SIG-M5 treated with dmso at 0.1 percent for 504 hours (cell line): ENCODE data around the gene SUSD6.
A peak's percentile ranks its signal among the peaks of the same experiment; 100 is the strongest.

Experiments used
- DNase-seq: peaks from one replicate; lab custom pipeline; 2025; ENCODE audit not compliant: unreplicated experiment; lab: John Stamatoyannopoulos, UW

SUSD6 gene, protein sequence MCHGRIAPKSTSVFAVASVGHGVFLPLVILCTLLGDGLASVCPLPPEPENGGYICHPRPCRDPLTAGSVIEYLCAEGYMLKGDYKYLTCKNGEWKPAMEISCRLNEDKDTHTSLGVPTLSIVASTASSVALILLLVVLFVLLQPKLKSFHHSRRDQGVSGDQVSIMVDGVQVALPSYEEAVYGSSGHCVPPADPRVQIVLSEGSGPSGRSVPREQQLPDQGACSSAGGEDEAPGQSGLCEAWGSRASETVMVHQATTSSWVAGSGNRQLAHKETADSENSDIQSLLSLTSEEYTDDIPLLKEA

DNA sequence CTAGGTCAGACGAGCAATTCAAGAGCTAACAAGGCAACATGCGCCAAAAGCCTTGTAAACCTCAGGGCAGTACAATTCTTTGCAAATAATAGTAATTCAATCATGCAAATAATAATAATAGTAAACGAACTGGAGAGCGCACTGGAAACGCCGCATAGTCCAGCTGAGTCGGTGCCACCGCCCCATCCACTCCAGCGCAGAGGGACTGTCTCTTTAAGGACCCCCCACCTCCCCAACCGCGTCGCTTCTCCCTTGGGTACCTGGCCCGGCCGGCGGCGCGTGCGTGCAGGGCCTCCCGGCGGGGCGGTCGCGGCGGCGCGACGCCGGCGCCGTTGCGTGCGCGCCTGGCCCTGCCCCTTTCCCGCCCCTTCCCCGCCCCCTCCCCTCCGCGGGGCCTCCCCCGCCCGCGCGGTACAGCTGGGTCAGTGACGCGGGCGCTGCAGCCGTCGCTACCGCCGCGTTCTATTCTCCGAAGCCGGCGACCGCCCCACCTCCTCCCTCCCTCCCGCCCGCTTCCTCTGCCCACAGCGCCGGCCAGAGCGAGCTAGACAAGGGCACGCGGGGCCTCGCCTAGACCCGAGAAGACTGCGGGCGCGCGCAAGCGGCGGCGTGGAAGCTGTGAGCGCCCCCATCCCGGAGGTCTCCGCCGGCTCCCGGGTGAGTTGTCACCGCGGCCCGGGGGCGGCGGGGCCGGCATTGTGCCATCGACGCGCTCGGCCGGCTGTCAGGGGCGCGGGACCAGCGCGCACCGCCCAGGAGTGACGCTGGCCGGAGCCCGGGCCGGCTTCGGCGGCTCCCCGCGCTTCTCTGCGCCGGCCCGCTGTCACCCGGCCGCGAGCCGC, at the start of gene SUSD6:
TSS of gene SUSD6 (plus strand) at position 425 of the 842 bp plus-strand sequence. CDS start 46,997 bp downstream, outside the sequence.
- DNase-seq, result peak; percentile 94

DNA sequence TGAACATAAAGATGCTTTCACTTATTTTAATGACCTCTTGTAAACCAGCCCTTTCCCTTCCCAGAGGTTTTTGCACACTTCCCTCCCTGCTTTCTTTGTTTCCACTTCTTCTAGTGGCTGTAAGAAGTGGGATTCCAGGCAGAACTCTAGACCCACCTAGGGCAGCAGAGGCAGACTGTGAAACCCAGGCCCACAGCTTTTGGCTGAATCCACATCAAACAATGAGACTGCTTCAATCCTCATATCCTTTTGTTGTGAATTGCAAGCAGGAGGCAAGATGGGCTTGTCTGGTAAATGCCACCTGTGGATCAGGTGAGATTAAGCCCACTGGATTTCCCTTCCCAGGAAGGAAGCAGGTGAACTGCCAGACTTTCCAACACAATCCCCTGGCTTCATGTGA, 49.5 kb upstream of the SUSD6 start:
- no peak for DNase-seq

DNA sequence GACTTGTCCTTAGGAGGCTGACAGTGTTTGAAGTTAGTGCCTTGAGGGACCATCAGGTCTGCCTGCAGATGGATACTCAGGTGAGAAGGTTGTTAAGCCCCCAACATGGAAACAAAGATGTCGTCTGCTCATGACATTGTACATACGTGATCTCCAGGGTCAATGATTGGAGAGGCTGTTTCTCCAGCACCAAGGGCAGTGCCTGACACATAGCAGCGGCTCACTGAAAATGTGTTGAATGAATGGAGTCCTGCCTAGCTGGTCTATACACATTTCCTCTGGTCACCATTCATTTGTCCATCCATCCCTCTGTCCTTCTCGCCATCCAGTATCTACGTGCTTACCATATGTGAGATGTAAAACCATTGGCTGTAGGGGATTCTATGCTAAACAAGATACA, 43.8 kb upstream of the SUSD6 start:
- DNase-seq, result no peak

DNA sequence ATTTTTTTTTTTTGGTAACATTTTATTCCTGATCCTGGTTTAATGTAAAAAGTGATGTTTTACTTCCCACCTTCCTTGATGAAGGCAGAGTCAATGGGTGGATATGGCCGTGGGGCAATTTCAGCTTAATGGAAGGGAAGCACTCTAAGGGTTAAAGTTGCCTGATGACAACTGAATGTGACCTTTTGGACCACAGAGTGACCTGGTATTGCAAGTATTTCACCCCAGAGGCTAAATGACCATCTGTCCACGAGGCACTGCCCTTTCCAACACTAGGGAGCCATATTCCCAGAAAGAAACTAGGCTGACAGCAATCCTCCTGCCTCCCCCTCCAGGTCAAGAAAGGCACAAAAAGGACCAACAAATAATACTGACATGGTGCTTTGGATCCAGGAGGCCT, 41.5 kb upstream of the SUSD6 start:
- no peak for DNase-seq

DNA sequence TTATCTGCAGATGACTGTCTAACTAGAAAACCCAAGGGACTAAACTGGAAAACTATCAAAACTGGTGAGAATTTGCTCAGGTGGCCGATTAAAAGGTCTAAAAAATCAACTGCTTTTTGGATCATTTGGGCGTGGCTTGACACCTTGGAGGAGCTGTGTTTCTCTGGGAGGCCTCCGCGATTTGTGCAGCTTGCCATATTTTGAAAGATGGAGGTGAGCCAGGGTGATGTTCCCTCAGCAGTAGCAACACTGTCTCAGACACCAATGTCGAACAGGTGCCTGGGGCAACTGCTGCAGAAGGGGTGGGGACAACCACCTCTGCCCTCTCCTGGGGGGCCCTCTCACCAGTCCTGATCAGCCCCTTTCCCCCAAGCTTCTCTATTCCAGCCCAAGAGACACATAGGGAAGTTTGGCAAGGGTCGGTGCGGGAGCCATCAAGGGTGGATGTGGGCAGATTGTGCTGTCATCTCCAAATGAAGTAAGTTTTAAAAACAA, 40.5 kb upstream of the SUSD6 start:
- DNase-seq, result no peak

DNA sequence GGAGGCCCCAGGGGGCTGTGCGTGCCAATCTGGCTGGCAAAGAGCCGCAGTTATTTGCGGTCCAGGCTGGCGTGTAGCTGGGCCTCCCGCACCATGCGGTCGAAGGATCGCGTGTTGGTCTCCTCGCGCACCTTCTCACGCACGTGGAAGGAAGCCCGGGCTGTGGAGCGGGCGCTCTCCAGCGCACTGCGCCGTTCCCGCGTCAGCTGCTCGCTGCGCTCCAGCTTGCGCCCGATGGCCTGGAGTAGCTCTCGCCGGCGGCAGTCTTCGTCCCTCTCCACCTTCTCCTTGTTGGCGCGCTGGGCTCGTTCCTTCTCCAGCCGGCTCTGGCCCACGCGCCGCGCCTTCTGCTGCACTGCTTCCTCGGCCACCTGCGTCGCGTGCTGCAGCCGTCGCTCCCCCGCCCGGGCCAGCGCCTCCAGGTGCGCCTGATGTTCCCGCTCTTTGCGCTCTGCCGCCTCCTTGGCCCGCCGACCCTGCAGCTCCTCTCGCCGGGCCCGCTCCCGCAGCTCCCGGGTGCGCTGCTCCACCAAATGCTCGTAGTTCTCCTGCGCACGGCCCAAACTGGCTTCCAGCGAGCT, 39.9 kb upstream of the SUSD6 start:
- DNase-seq, result no peak

DNA sequence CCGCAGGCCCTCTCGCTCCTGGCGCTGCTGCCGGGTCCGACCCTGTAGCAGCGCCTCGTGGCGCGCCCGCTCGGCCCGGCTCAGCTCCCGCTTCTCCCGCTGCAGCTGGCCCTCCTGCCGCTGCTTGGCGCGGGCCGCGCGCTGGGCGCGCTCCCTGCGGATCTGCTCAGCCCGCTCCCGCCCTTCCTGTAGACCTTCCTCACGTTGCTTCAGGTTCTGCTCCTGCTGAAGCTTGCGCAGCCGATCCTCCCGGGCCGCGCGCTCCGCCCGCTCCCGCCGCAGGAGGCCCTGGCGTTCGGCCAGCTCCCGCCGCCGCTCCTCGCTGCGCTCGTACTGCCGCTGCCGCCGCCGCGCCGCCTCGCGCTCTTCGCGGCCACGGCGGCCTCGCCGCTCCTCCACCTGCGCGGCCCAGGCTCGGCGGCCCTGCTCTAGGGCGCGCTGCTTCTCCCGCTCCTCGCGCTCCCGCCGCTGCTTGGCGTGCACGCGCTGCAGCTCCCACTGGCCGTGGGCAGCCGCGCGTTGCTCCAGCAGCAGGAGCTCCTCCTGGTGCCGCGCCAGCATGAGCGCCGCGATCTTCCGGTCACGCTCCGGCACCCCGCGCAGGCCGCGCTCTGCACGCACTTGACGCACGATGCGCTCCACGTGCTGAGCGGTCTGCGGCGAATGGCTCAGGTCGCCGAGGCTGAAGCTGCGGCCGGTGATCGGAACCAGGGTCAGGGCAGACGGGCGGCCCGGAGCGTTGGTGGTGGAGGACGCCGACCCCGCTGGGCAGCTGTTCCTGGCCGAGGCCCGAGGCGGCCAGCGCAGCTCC, 39.2 kb upstream of the SUSD6 start:
- no peak for DNase-seq

DNA sequence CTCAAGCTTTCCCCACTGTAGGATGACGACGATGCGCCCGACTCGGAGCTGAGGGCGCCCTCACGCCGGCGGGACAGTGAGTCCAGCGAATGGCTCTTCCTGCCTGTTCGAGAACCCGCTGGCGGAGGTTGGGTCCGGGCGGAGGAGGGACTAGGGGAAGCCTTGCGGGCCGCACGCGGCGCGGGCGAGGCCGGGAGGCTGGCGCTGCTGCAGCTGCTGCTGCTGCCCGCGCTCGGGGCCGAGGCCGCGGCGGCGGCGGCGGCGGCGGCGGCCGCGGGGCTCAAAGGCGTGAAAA, 38.6 kb upstream of the SUSD6 start:
- no peak for DNase-seq

DNA sequence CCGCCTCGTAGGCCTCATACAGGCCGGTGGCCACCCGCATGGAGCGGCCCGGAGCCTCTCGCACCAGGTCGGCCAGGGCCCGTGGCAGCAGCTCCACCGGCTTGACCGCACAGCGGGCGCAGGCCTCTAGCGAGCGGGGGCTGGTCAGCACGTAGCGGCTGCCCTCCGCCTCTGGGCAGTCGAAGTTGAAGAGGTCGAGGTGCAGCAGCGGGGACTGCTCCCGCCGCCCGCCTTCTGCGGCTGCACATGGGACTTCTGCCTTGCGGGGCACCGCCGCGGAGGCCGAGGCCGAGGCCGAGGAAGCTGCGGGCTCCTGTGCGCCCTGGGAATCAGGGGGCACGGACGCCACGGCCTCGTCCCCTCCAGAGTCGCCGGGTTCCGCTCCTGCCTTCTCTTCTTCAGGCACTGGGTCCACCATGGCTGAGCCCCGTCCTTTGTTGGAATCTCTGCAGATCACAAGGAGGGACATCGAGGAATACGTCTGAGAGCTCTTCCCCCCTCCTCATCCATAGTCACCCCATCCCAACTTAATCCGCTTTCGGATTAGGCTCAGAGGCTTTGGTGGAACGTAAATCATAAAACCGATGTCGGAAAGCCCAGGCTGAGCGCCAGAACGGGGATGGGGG, 38.1 kb upstream of the SUSD6 start:
- no peak for DNase-seq

DNA sequence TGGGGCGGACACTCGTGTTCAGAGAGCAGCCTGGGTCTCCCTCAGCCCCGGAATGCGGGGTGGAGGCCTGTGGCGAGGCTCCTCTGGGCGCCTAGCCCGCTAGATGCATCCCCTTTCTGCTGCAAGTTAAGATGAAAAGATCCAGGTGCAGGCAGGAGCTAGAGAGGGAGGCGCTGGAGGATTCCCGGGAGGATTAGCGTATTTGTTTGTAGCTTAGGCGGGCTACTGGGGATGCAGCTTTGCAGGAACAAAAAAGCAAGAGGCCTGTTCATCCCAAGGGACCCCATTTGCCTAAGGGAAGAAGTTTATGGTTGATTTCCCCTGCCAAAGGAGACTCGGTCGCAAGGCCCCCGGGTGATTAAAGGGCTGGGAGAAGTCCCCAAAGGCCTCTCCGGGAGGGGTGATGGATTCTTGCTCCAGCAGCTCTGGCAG, 37.5 kb upstream of the SUSD6 start:
- no peak for DNase-seq

DNA sequence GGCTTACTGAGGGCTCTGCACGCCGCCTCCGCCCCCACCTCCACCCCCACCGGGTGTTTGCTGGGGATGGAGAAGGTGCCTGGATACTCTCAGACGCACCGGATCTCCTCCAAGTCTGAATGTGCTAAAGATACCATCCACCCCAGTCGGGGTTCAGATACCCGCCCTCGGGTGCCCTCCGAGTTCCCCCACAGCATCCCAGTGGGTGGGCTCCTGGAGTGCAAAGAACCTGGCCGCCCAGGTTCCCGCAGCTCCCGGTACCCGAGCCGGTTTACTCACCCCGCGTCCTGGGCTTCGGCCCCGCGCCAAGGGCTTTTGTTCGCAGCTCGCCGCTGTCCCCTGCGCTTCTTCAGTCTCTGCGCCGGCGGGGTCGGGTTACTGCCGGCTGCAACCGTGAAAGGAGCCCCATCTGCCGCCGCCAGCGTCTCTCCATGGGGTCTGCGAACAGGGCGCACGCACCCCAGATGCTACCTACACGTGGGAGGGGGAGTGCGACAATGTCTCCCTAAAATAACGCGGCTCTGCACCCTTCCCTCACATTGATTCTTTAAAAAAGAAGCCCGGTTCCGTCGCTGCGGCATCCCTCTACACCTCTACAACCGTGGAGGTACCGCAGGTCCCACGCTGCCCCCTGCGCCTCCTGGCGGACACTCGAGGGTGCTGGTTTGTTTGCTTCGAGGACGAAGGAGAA, 37.0 kb upstream of the SUSD6 start, which contains the start of gene CCDC177:
TSS of gene CCDC177 (minus strand) at position 609 of the 691 bp plus-strand sequence. CDS start 1,249 bp downstream, outside the sequence.
- peak; percentile 11 for DNase-seq

DNA sequence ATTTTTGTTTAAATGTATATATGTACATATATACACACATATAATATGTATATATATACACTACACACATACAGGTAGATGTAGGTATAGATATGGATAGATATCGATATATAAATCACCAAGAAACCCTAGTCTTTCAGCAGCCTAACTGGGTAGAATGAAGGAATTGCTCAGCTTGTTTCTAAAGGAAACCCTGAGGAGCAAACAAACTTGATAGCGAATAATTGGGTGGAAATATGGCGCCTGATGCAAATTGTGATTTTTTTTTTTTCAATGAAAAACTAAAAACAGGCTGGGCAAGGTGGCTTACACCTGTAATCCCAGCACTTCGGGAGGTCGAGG, 36.5 kb upstream of the SUSD6 start:
- DNase-seq, result no peak

DNA sequence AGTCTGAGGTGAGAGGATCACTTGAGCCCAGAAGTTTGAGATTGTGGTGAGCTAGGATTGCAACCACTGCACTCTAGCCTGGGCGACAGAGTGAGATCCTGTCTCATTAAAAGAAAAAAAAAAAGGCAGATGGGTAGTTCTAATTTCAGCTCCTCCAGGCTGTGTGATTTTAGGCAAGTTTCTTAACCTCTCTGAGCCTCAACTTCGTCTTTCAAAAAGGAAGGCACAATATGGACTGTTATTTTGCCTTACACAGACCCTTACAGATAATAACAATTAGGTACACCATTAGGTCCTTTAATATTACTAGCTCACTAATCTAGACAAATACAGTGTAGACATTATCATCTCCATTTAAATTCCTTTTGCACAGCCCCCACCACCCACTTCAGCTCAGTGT, 31.9 kb upstream of the SUSD6 start:
- DNase-seq, result no peak

DNA sequence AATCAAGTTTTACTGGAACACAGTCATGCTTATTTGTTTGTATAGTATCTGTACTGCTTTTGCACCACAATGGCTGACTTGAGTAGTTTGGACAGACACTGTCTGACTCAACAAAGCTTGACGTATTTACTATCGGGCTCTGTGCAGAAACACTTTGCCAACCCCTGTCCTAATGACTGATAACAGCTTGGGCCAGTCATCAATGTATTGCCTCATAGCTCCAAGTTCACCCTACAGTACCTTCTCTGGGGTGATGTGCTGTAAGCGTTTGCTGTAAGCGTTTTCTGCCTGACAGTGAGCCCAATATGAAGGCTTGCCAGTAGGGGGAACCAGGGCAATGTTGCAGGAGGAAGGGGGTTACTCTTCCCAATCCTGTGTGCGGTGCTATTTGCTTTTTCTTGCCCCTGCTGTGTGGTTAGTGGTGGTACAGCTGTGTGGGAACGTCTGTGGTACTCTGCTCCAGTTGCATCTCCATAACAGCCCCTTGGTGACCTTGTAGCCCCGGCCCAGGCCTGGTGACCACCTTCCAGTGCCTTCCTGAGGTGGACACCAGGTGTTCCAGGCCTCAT, 31.3 kb upstream of the SUSD6 start:
- peak; percentile 83 for DNase-seq

DNA sequence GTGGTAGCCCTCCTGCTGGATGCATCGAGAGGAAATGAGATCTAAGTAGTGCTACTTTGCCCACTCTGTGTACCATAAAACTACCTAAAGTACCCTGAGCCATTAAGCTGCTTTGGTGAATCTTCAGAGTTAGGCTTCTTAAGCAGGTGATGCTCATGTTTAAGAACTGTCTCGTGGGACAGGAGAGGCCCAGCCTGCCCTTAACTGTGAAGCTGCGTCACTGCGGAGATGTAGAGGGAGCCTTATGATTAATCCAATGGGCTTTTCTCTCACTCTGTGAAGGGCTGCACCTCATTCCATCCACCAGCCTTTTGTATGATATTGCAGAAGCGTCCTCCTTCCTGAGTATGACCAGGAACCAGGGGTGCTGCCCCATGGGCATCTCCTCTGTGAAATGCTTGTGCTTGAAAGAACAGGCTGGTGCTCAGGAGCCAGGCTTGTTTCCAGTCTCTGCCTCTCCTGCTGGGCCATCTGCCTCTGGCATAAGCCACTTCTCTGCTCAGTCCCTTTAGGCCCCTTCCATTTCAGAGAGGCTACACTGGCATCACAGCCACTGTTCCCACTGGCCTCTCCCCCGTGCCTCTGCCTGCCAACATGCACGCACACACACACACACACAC, 30.0 kb upstream of the SUSD6 start:
- DNase-seq, result no peak

DNA sequence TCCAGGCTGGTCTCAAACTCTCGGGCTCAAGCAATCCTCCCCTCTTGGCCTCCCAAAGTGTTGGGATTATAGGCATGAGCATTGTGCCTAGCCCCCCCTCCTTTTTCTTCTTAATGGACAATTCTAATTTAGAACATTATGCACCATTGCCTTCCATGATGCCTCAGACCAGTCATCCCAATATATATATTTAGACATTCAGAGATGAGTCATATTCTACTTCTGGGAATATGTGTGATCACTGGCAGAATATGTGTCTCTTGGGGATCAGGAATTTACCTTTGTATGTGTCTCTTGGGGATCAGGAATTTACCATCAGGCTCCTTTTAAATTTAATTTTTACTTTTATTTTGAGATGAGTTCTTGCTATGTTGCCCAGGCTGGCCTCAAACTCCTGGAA, 29.2 kb upstream of the SUSD6 start:
- DNase-seq, result no peak

DNA sequence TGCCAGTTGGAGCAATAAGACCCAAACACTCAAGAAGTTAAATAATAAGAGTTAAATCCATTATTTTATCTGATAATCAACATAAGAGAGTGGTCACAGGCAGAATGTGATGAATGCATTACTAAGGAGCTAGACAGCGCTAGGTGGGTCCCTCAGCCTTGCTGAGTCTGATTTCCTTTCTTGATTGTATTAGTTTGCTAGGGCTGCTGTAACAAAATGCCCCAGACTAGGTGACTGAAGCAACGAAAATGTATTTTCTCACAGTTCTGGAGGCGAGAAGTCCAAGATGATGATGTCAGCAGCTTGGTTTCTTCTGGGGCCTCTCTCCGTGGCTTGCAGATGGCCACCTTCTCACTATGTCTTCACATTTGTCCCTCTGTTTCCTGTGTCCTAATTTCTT, 28.6 kb upstream of the SUSD6 start:
- DNase-seq, result no peak

DNA sequence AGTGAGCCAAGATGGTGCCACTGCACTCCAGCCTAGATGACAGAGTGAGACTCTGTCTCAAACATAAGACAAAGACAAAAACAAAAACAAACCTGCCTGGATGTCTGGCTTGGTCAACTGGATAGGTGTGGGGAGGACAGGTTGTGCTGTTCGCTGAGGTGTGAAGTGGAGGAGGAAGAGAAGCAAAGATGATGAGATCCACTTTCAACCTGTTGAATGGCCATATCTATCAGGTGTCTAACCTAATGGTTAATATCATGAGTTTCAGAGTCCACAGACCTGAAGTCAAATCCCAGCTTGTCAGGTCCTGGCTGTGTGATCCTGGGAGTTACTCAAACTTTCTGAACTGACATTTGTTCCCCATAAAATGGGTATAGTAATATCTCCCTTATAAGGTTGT, 27.0 kb upstream of the SUSD6 start:
- no peak for DNase-seq

DNA sequence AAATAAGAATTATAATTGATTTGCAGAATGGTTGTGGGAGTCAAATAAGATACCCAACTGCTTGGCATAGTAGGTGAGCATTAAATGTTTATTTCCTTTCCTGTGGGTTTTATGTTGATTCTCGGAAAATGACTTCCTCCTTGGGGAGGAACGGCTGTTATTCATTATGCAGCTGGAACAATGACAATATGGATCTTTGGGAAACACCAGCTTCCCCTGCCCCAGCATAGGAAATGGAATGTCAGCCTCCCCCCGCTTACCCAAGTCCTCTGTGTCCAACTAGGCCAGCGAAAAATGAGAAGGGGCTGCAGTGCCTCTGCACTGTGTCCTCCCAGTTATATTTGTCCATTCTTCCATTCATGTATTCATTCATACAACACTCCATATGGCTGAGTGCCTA, 25.0 kb upstream of the SUSD6 start:
- no peak for DNase-seq
